ENCODE results near the gene SIGLEC10.
"Not testable (repeated sequence)": the region's sequence is repeated elsewhere in the genome, so short reads cannot be mapped to it uniquely, and the experiment has no call there.

SIGLEC10 gene, protein sequence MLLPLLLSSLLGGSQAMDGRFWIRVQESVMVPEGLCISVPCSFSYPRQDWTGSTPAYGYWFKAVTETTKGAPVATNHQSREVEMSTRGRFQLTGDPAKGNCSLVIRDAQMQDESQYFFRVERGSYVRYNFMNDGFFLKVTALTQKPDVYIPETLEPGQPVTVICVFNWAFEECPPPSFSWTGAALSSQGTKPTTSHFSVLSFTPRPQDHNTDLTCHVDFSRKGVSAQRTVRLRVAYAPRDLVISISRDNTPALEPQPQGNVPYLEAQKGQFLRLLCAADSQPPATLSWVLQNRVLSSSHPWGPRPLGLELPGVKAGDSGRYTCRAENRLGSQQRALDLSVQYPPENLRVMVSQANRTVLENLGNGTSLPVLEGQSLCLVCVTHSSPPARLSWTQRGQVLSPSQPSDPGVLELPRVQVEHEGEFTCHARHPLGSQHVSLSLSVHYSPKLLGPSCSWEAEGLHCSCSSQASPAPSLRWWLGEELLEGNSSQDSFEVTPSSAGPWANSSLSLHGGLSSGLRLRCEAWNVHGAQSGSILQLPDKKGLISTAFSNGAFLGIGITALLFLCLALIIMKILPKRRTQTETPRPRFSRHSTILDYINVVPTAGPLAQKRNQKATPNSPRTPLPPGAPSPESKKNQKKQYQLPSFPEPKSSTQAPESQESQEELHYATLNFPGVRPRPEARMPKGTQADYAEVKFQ

DNA sequence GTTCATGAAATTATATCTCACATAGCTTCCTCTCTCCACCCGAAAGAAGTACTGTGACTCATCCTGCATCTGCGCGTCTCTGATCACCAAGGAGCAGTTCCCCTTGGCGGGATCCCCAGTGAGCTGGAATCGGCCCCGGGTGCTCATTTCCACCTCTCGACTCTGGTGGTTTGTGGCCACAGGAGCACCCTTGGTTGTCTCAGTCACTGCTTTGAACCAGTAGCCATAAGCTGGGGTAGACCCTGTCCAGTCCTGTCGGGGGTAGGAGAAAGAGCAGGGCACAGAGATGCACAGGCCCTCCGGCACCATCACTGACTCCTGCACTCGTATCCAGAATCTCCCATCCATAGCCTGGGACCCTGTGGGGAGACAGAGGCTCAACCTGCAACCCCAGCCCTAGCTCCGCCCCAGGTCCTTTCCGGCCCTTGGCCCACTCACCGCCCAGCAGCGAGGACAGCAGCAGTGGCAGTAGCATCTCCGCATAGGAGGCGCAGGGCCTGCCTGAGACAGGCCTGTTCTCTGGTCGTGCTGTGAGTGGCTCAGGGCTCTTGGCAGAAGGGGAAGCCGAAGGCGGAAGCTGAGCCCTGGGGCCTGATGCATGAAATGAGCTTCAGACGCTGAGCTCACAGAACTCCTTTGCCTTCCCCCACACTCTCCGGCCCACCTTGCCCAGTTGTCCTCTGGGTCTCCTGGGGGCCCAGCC lies at the start of gene SIGLEC10:
SIGLEC10 (minus strand) TSS at position 536 of the 703 bp plus-strand sequence; CDS start at position 475, 61 bp downstream.
- Histone ChIP-seq H3K9ac (ENCODE audit: low read length) (peak within 1 kb of the TSS; percentile 91), H3K36me3 (replicated peaks; ENCODE audit: low read depth, low read length) (peaks cover 32% of the 10 kb centered on the region), H3K79me2 (ENCODE audit: low read length) (peaks cover 23% of the 10 kb centered on the region), H3K9me3 (ENCODE audit: insufficient read depth, low read length) (no peaks in the 10 kb centered on the region), H3K27ac (ENCODE audit: low read length) (peak within 1 kb of the TSS; percentile 92), H4K20me1 (ENCODE audit: insufficient read depth, low read length) (no peaks in the 10 kb centered on the region), H2AFZ (ENCODE audit: low read depth, low read length) (no peak within 1 kb of the TSS; the same call in 1 of the 2 replicates), H3K27me3 (ENCODE audit: low read depth, low read length) (peaks cover 8% of the 10 kb centered on the region), H3K4me2 (ENCODE audit: low read length) (peak within 1 kb of the TSS; percentile 77), H3K4me3 (ENCODE audit: low read length) (peak within 1 kb of the TSS; percentile 78), H3K4me1 (ENCODE audit: low read length) (peaks cover 38% of the 10 kb centered on the region)
- TF ChIP-seq EZH2phosphoT487 (IDR thresholded peaks at IDR 0.05; ENCODE audit: low read depth) (no peak), CTCF (IDR thresholded peaks at IDR 0.05; ENCODE audit: low read depth, low read length) (no peak)

GRCh38 chr19:51466723-51467122 lies 49.3 kb upstream of the SIGLEC10 start:
- Histone ChIP-seq H4K20me1 (ENCODE audit: insufficient read depth, low read length) (no peaks in the 10 kb centered on the region), H3K36me3 (replicated peaks; ENCODE audit: low read depth, low read length) (no peaks in the 10 kb centered on the region), H3K27me3 (ENCODE audit: low read depth, low read length) (peaks cover 53% of the 10 kb centered on the region), H3K4me2 (ENCODE audit: low read length) (no peak overlapping the region), H3K4me3 (ENCODE audit: low read length) (no peak overlapping the region), H3K4me1 (ENCODE audit: low read length) (no peaks in the 10 kb centered on the region), H3K9ac (ENCODE audit: low read length) (no peak overlapping the region), H3K27ac (ENCODE audit: low read length) (no peak overlapping the region), H3K79me2 (ENCODE audit: low read length) (no peaks in the 10 kb centered on the region), H3K9me3 (ENCODE audit: insufficient read depth, low read length) (no peaks in the 10 kb centered on the region), H2AFZ (ENCODE audit: low read depth, low read length) (no peak overlapping the region)
- no peak for TF ChIP-seq CTCF (IDR thresholded peaks at IDR 0.05; ENCODE audit: low read depth, low read length)
- no peak for TF ChIP-seq EZH2phosphoT487 (IDR thresholded peaks at IDR 0.05; ENCODE audit: low read depth)

- H3K9me3 ChIP-seq (ENCODE audit: insufficient read depth, low read length); H2AFZ ChIP-seq (ENCODE audit: low read depth, low read length); H3K79me2 ChIP-seq (ENCODE audit: low read length); H3K4me3 ChIP-seq (ENCODE audit: low read length); H3K36me3 ChIP-seq (replicated peaks; ENCODE audit: low read depth, low read length); H3K4me1 ChIP-seq (ENCODE audit: low read length); H3K9ac ChIP-seq (ENCODE audit: low read length); H3K4me2 ChIP-seq (ENCODE audit: low read length); H4K20me1 ChIP-seq (ENCODE audit: insufficient read depth, low read length); H3K27ac ChIP-seq (ENCODE audit: low read length): not testable (repeated sequence)
- peaks cover 38% of the 10 kb centered on the region for H3K27me3 ChIP-seq (ENCODE audit: low read depth, low read length)
Observed at GRCh38 chr19:51463976-51464581, 46.6 kb upstream of the SIGLEC10 start.

- Histone ChIP-seq H3K9me3 (ENCODE audit: insufficient read depth, low read length) (no peaks in the 10 kb centered on the region), H3K27me3 (ENCODE audit: low read depth, low read length) (peaks cover 37% of the 10 kb centered on the region), H3K36me3 (replicated peaks; ENCODE audit: low read depth, low read length) (no peaks in the 10 kb centered on the region), H3K4me2 (ENCODE audit: low read length) (no peak overlapping the region), H3K4me3 (ENCODE audit: low read length) (no peak overlapping the region), H4K20me1 (ENCODE audit: insufficient read depth, low read length) (no peaks in the 10 kb centered on the region), H3K4me1 (ENCODE audit: low read length) (no peaks in the 10 kb centered on the region), H3K27ac (ENCODE audit: low read length) (no peak overlapping the region), H3K9ac (ENCODE audit: low read length) (no peak overlapping the region), H2AFZ (ENCODE audit: low read depth, low read length) (no peak overlapping the region), H3K79me2 (ENCODE audit: low read length) (no peaks in the 10 kb centered on the region)
- TF ChIP-seq CTCF (IDR thresholded peaks at IDR 0.05; ENCODE audit: low read depth, low read length) (no peak), EZH2phosphoT487 (IDR thresholded peaks at IDR 0.05; ENCODE audit: low read depth) (no peak)
Observed at GRCh38 chr19:51462681-51463080, 45.2 kb upstream of the SIGLEC10 start.
